WTC11 (cell line): ENCODE measurements around the gene FGF3.

ENCODE experiments used
- CTCF ChIP-seq: fragments of 200-600 bp; IDR thresholded peaks from 2 replicates; pipeline ENCODE4 v1.8.0; 2022; ENCODE audit warnings: antibody characterized with exemption
- KAT7 ChIP-seq: sonication (generic); formaldehyde crosslinking; IDR thresholded peaks from 2 replicates; pipeline ENCODE4 v1.8.1; 2023; ENCODE audit warnings: missing genetic modification reagents, mild to moderate bottlenecking, borderline replicate concordance
- MAX ChIP-seq: sonication (generic); formaldehyde crosslinking; IDR thresholded peaks from 2 replicates; pipeline ENCODE4 v1.8.0; 2022; ENCODE audit warnings: mild to moderate bottlenecking, missing genetic modification reagents

- TF ChIP-seq MAX (CRISPR knock-in tag) (no peak), KAT7 (no peak), CTCF (no peak)
Measured at GRCh38 chr11:69834251-69834650, 15.0 kb upstream of the FGF3 start.
